Right lobe of liver (tissue), 4 donors: ENCODE measurements around the gene COL4A3.

Experiments used
- POLR2A ChIP-seq: fragments of 450-650 bp; IDR thresholded peaks from one replicate; pipeline ENCODE4 v1.6.1; 2017; ENCODE audit warnings: antibody characterized with exemption, mild to moderate bottlenecking
- TF ChIP-seq, protein P1 (sequence below), 4 donors: fragments of 200-600 bp in 3 of 4; fragments of 450-650 bp in 1 of 4; IDR thresholded peaks; one replicate each; pipeline versions ENCODE4 v1.5.1 to v1.8.0; 2016 to 2022; ENCODE audit warnings: antibody characterized with exemption in 4 of 4, mild to moderate bottlenecking in 2 of 4
- donor health status: DM: no; HTN: no; CAD: no.
- donor health status: DM: no; HTN: no; CAD: no.
- donor health status: DM: no; HTN: yes; CAD: no.

DNA sequence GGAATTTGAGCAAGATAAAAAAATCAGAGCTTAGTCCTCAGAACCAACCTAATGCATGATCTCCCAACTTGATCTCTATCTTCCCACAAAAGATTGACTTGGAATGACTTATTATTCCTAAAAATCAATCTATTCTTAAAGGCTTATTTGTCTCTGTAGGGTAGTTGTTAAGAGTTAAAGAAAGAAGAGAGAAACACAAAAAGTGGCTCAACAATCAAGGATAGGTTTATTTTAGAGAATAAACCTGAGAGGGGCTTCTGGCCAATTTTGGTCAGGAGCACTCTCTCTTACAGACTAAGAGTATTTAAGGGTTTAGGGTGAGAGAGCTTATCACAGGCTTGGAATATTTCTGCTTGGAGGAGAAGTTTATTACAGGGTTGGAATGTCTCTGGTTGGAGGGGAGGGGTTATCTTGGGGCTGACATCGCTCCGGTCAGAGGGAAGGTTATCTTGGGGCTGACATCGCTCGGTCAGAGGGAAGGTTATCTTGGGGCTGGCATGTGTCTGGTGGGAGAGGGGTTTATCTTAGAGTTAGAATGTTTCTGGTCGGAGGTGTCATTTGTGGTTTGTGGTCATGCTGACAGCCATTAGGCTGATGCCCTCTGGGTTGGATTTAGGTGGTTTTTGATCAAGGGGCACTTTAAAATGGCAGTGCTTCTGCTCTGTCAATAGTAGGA lies 158.2 kb downstream of the COL4A3 start:
- TF ChIP-seq, protein P1, sequence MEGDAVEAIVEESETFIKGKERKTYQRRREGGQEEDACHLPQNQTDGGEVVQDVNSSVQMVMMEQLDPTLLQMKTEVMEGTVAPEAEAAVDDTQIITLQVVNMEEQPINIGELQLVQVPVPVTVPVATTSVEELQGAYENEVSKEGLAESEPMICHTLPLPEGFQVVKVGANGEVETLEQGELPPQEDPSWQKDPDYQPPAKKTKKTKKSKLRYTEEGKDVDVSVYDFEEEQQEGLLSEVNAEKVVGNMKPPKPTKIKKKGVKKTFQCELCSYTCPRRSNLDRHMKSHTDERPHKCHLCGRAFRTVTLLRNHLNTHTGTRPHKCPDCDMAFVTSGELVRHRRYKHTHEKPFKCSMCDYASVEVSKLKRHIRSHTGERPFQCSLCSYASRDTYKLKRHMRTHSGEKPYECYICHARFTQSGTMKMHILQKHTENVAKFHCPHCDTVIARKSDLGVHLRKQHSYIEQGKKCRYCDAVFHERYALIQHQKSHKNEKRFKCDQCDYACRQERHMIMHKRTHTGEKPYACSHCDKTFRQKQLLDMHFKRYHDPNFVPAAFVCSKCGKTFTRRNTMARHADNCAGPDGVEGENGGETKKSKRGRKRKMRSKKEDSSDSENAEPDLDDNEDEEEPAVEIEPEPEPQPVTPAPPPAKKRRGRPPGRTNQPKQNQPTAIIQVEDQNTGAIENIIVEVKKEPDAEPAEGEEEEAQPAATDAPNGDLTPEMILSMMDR (IDR thresholded peaks at IDR 0.05), result no peak
- no peak for TF ChIP-seq POLR2A
